ENCODE results near the gene TMEM242. TPM values are rescaled to one million over a fixed set of nuclear protein-coding genes. Genes with fewer than 3 reads are reported as not detected.

Gene TMEM242
- total RNA-seq, 2 experiments from 2014 or later, result 4.7 to 7.7 TPM

GRCh38 chr6:157248264-157248663 lies 75.1 kb downstream of the TMEM242 start:
- Mint-ChIP-seq H3K4me1 (no peaks in the 10 kb centered on the region), H3K36me3 (ENCODE audit: low read depth) (peaks cover 2% of the 10 kb centered on the region), H3K4me3 (no peak overlapping the region), H3K27me3 (peaks cover 2% of the 10 kb centered on the region), H3K9me3 (ENCODE audit: low read depth) (peaks cover 2% of the 10 kb centered on the region), H3K27ac (no peak overlapping the region)
- DNase-seq (no peak), ATAC-seq (no peak)
- intact Hi-C loops (cut with DNase I, micrococcal nuclease), result no loop called here
- CTCF ChIA-PET, result no interaction called here
- POLR2A ChIA-PET, result no interaction called here

- Mint-ChIP-seq H3K27ac (no peak overlapping the region), H3K36me3 (ENCODE audit: low read depth) (peaks cover 2% of the 10 kb centered on the region), H3K4me1 (no peaks in the 10 kb centered on the region), H3K4me3 (no peak overlapping the region), H3K9me3 (ENCODE audit: low read depth) (peaks cover 2% of the 10 kb centered on the region), H3K27me3 (peaks cover 2% of the 10 kb centered on the region)
- ChIA-PET CTCF (no interaction called here), POLR2A (no interaction called here)
- intact Hi-C loops (cut with DNase I, micrococcal nuclease), result no loop called here
- no peak for ATAC-seq
- DNase-seq, result no peak
Observed at GRCh38 chr6:157246771-157247484, 76.4 kb downstream of the TMEM242 start.

DNA sequence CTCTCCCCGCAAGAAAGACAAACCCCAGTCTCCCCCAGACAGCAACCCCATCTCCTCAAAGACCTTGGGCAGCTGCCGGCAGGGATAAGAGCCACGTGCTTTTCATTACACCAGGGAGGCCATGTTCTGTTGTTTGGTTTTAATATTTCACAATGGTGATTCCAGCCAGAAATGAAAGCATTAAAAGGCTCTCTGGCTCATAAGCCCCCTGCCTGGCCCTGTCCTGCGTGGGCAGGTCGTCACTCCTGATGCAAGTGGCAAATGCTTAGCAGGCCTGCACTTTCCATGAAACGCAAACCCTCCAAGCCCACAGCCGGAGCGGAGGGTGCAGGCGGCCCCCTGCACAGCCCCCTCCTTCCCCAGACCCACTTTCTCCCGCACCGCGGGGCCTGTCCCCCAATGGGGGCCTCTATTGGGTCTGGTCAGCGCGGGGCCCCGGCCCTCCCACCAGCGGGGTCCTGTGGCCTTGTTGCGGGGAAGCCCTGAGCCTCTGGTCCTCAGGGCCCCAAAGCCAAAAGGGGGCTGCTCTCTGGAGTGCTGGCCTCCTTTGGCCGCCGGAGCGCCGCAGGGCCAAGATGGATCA lies 77.2 kb downstream of the TMEM242 start:
- DNase-seq (no peak), ATAC-seq (no peak)
- Mint-ChIP-seq H3K36me3 (ENCODE audit: low read depth) (peaks cover 2% of the 10 kb centered on the region), H3K4me1 (no peaks in the 10 kb centered on the region), H3K27me3 (peaks cover 2% of the 10 kb centered on the region), H3K9me3 (ENCODE audit: low read depth) (peaks cover 2% of the 10 kb centered on the region), H3K27ac (no peak overlapping the region), H3K4me3 (no peak overlapping the region)
- ChIA-PET CTCF (interaction anchor here (1.4 kb wide), 1 partner anchor 10 kb away, joined by 5 read pairs; no protein-coding TSS in a partner anchor), POLR2A (no interaction called here)
- intact Hi-C loops (cut with DNase I, micrococcal nuclease), result no loop called here

GRCh38 chr6:157245436-157245835 lies 77.9 kb downstream of the TMEM242 start:
- Mint-ChIP-seq H3K27ac (no peak overlapping the region), H3K4me1 (peaks cover 2% of the 10 kb centered on the region), H3K4me3 (no peak overlapping the region), H3K36me3 (ENCODE audit: low read depth) (peaks cover 2% of the 10 kb centered on the region), H3K9me3 (ENCODE audit: low read depth) (peaks cover 2% of the 10 kb centered on the region), H3K27me3 (peaks cover 2% of the 10 kb centered on the region)
- DNase-seq (no peak), ATAC-seq (no peak)
- POLR2A ChIA-PET, result no interaction called here
- intact Hi-C loops (cut with DNase I, micrococcal nuclease), result no loop called here
- CTCF ChIA-PET, result interaction anchor here (0.6 to 1.4 kb wide), 4 partner anchors 8 to 1188 kb away, joined by 3 to 5 read pairs (median 4); no protein-coding TSS in a partner anchor

- ATAC-seq (no peak), DNase-seq (no peak)
- Mint-ChIP-seq H3K27me3 (peaks cover 2% of the 10 kb centered on the region), H3K9me3 (ENCODE audit: low read depth) (peaks cover 2% of the 10 kb centered on the region), H3K4me1 (peaks cover 2% of the 10 kb centered on the region), H3K27ac (no peak overlapping the region), H3K4me3 (no peak overlapping the region), H3K36me3 (ENCODE audit: low read depth) (peaks cover 2% of the 10 kb centered on the region)
- ChIA-PET POLR2A (no interaction called here), CTCF (interaction anchor here (0.6 to 1.4 kb wide), 4 partner anchors 8 to 1189 kb away, joined by 3 to 5 read pairs (median 4); no protein-coding TSS in a partner anchor)
- intact Hi-C loops (cut with DNase I, micrococcal nuclease), result no loop called here
Observed at GRCh38 chr6:157244780-157245179, 78.5 kb downstream of the TMEM242 start.

DNA sequence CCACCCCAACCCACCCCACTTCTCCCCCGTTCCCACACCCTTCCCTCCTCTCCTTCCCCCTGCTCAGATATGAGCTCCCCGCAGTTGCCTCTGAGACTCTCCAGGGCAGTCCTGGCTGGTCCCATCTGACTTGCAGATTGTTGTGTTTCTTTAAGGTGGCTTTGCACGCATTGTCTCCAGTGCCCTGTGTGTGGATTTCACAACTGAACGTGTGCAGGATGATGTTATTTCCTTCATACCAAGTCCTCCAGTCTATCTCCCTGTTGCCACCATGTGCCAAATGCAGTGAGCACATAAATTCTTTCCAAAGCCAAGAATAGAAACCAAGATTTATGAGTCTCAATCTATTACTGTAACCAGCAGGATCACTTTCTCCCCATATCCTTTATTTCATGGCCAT lies 79.1 kb downstream of the TMEM242 start:
- no peak overlapping the region for H3K4me3 Mint-ChIP-seq
- no peaks in the 10 kb centered on the region for H3K36me3 Mint-ChIP-seq (ENCODE audit: low read depth)
- ATAC-seq (no peak), DNase-seq (no peak)
- intact Hi-C loops (cut with DNase I, micrococcal nuclease), result no loop called here
- peaks cover 2% of the 10 kb centered on the region for H3K4me1 Mint-ChIP-seq
- CTCF ChIA-PET, result interaction anchor here (1.0 kb wide), 1 partner anchor 9 kb away, joined by 3 read pairs; no protein-coding TSS in a partner anchor
- H3K9me3 Mint-ChIP-seq (ENCODE audit: low read depth), result peaks cover 2% of the 10 kb centered on the region
- peaks cover 2% of the 10 kb centered on the region for H3K27me3 Mint-ChIP-seq
- no peak overlapping the region for H3K27ac Mint-ChIP-seq
- POLR2A ChIA-PET, result no interaction called here

DNA sequence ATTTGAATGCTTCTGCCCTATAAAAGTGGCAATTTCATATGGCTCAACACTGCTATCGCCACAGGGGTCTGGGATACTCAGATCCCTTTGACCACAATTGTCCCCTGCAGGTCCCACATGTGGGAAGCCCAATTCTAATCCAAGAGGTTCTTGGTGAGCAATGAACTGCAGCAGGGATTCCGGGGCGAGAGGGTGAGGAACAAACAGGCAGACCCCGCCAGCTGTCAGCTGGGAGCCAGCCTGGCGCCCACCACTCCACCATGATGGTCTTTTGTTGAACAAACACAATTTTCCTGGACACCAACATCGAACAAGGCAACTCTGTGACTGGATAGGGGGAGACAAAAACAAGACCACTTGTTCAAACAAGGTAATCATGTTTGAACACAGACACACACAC lies 80.5 kb downstream of the TMEM242 start:
- ChIA-PET CTCF (interaction anchor here (0.7 kb wide), 1 partner anchor 15 kb away, joined by 4 read pairs; no protein-coding TSS in a partner anchor), POLR2A (no interaction called here)
- Mint-ChIP-seq H3K27ac (no peak overlapping the region), H3K27me3 (peaks cover 2% of the 10 kb centered on the region), H3K4me3 (no peak overlapping the region), H3K4me1 (peaks cover 2% of the 10 kb centered on the region), H3K36me3 (ENCODE audit: low read depth) (no peaks in the 10 kb centered on the region), H3K9me3 (ENCODE audit: low read depth) (peaks cover 2% of the 10 kb centered on the region)
- intact Hi-C loops (cut with DNase I, micrococcal nuclease), result no loop called here
- ATAC-seq (no peak), DNase-seq (no peak)

GRCh38 chr6:157240960-157241311 lies 82.4 kb downstream of the TMEM242 start:
- Mint-ChIP-seq H3K9me3 (ENCODE audit: low read depth) (peaks cover 2% of the 10 kb centered on the region), H3K4me1 (peaks cover 2% of the 10 kb centered on the region), H3K4me3 (no peak overlapping the region), H3K27me3 (peaks cover 10% of the 10 kb centered on the region), H3K36me3 (ENCODE audit: low read depth) (no peaks in the 10 kb centered on the region), H3K27ac (no peak overlapping the region)
- intact Hi-C loops (cut with DNase I, micrococcal nuclease), result no loop called here
- ATAC-seq (no peak), DNase-seq (no peak)
- ChIA-PET POLR2A (no interaction called here), CTCF (no interaction called here)

- peaks cover 7% of the 10 kb centered on the region for H3K4me1 Mint-ChIP-seq
- peaks cover 2% of the 10 kb centered on the region for H3K9me3 Mint-ChIP-seq (ENCODE audit: low read depth)
- DNase-seq, result peak; percentile 16
- H3K36me3 Mint-ChIP-seq (ENCODE audit: low read depth), result no peaks in the 10 kb centered on the region
- H3K27me3 Mint-ChIP-seq, result peaks cover 15% of the 10 kb centered on the region
- H3K4me3 Mint-ChIP-seq, result no peak overlapping the region
- intact Hi-C loops (cut with DNase I, micrococcal nuclease), result no loop called here
- no peak for ATAC-seq
- H3K27ac Mint-ChIP-seq, result no peak overlapping the region
- POLR2A ChIA-PET, result interaction anchor here (0.6 kb wide), 1 partner anchor 1822 kb away, joined by 7 read pairs; no protein-coding TSS in a partner anchor
- CTCF ChIA-PET, result interaction anchor here (0.7 to 0.9 kb wide), 2 partner anchors 12 to 14 kb away, joined by 3 read pairs; no protein-coding TSS in a partner anchor
Observed at GRCh38 chr6:157240059-157240959, 83.0 kb downstream of the TMEM242 start.

- no peak for DNase-seq
- Mint-ChIP-seq H3K4me1 (peaks cover 12% of the 10 kb centered on the region), H3K9me3 (ENCODE audit: low read depth) (peaks cover 2% of the 10 kb centered on the region), H3K36me3 (ENCODE audit: low read depth) (no peaks in the 10 kb centered on the region), H3K27ac (no peak overlapping the region), H3K27me3 (peaks cover 18% of the 10 kb centered on the region), H3K4me3 (no peak overlapping the region)
- intact Hi-C loops (cut with DNase I, micrococcal nuclease), result loop anchor here in 1 of 2 experiments (5.0 kb wide), 1 partner anchor 33 kb away; no protein-coding TSS in a partner anchor
- CTCF ChIA-PET, result interaction anchor here (0.7 to 0.9 kb wide), 2 partner anchors 11 to 13 kb away, joined by 3 read pairs; no protein-coding TSS in a partner anchor
- POLR2A ChIA-PET, result interaction anchor here (0.6 kb wide), 1 partner anchor 1821 kb away, joined by 7 read pairs; no protein-coding TSS in a partner anchor
- ATAC-seq, result no peak
Observed at GRCh38 chr6:157239671-157240058, 83.7 kb downstream of the TMEM242 start.

All from activated CD4-positive, alpha-beta T cell treated with anti-CD3 and anti-CD28 coated beads for 36 hours (primary cell).